ENCODE results near the gene EXOC3.

DNA sequence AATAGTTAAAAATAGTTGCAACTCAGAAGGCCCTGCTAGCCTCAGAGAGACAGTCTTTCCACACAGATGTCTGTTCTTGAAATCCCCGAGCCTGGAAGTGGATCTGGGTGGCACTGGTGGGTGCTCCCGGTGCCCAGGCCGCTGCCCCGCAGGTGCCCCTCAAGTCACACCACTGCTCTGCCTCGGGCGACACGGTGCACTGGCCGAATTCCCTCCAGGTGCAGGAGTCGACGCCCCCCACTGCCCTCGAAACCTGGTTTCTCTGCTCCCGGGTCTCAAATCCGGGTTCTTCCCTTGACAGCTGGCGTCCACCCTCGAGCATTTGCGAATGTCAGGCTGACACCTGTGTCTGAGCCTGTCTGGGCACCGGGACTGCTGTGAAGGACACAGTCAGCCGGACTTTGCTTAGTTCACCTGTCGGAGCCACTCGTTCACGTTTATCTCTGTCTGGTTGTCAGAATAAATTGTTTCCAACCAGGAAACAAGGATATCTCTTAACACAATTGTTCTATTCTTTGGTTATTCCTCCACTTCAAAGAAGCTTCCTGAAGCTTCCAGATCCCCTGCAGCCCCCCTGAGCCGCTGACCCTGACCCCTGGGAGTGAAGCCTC lies 54.2 kb downstream of the EXOC3 start:
- TF ChIP-seq HDGF (IDR thresholded peaks at IDR 0.05; ENCODE audit: borderline replicate concordance) = no peak
- no peak for TF ChIP-seq SUZ12 (IDR thresholded peaks at IDR 0.05)
- TF ChIP-seq BHLHE40 (IDR thresholded peaks at IDR 0.05; ENCODE audit: borderline replicate concordance) = no peak
- no peak for TF ChIP-seq FOXM1 (IDR thresholded peaks at IDR 0.05; ENCODE audit: borderline replicate concordance)
- TF ChIP-seq TARDBP (IDR thresholded peaks at IDR 0.05) = no peak
- TF ChIP-seq ARNT (IDR thresholded peaks at IDR 0.05) = no peak
- TF ChIP-seq NFRKB (IDR thresholded peaks at IDR 0.05) = no peak
- no peak for TF ChIP-seq ELF4 (IDR thresholded peaks at IDR 0.05)
- TF ChIP-seq, protein P1, sequence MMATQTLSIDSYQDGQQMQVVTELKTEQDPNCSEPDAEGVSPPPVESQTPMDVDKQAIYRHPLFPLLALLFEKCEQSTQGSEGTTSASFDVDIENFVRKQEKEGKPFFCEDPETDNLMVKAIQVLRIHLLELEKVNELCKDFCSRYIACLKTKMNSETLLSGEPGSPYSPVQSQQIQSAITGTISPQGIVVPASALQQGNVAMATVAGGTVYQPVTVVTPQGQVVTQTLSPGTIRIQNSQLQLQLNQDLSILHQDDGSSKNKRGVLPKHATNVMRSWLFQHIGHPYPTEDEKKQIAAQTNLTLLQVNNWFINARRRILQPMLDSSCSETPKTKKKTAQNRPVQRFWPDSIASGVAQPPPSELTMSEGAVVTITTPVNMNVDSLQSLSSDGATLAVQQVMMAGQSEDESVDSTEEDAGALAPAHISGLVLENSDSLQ (IDR thresholded peaks at IDR 0.05) = no peak
- no peak for TF ChIP-seq SP1 (IDR thresholded peaks at IDR 0.05)
- no peak for TF ChIP-seq FOXA1 (IDR thresholded peaks at IDR 0.05)
- TF ChIP-seq FOXK2 (IDR thresholded peaks at IDR 0.05) = no peak
